ENCODE measurements around the gene HEPH.

HEPH gene

GRCh38 chrX:66191563-66191962 is 27.5 kb downstream of the HEPH start:
- Histone ChIP-seq H3K4me1 (ENCODE audit: insufficient read depth, low read length, severe bottlenecking) (no peaks in the 10 kb centered on the region), H2AFZ (ENCODE audit: low read length) (no peak overlapping the region), H3K27me3 (ENCODE audit: insufficient read depth, low read length) (no peaks in the 10 kb centered on the region), H3K9ac (ENCODE audit: low read length) (no peak overlapping the region), H3F3A (ENCODE audit: insufficient read depth, low read length) (no peaks in the 10 kb centered on the region), H3K9me2 (ENCODE audit: low read depth, low read length) (no peaks in the 10 kb centered on the region), H3K4me2 (ENCODE audit: low read length) (no peak overlapping the region), H3K27ac (ENCODE audit: low read depth, low read length, poor library complexity, severe bottlenecking) (no peak overlapping the region), H3K79me2 (ENCODE audit: insufficient read depth, low read length) (no peaks in the 10 kb centered on the region), H3K4me3 (ENCODE audit: low read depth, low read length, poor library complexity, severe bottlenecking) (no peak overlapping the region), H3K36me3 (ENCODE audit: insufficient read depth, low read length) (no peaks in the 10 kb centered on the region), H3K9me3 (ENCODE audit: low read length) (no peaks in the 10 kb centered on the region), H4K20me1 (ENCODE audit: insufficient read depth, low read length) (no peaks in the 10 kb centered on the region)
- TF ChIP-seq CTCF (IDR thresholded peaks at IDR 0.05; ENCODE audit: low read length) (no peak), EZH2 (IDR thresholded peaks at IDR 0.05; ENCODE audit: borderline replicate concordance, low read length) (no peak)

GRCh38 chrX:66193821-66194220 is 29.8 kb downstream of the HEPH start:
- Histone ChIP-seq H3K27ac (ENCODE audit: low read depth, low read length, poor library complexity, severe bottlenecking) (no peak overlapping the region), H4K20me1 (ENCODE audit: insufficient read depth, low read length) (no peaks in the 10 kb centered on the region), H3K4me2 (ENCODE audit: low read length) (no peak overlapping the region), H3K4me3 (ENCODE audit: low read depth, low read length, poor library complexity, severe bottlenecking) (no peak overlapping the region), H3K4me1 (ENCODE audit: insufficient read depth, low read length, severe bottlenecking) (no peaks in the 10 kb centered on the region), H3F3A (ENCODE audit: insufficient read depth, low read length) (no peaks in the 10 kb centered on the region), H3K9me2 (ENCODE audit: low read depth, low read length) (no peaks in the 10 kb centered on the region), H3K36me3 (ENCODE audit: insufficient read depth, low read length) (no peaks in the 10 kb centered on the region), H3K9me3 (ENCODE audit: low read length) (no peaks in the 10 kb centered on the region), H2AFZ (ENCODE audit: low read length) (no peak overlapping the region), H3K9ac (ENCODE audit: low read length) (no peak overlapping the region), H3K79me2 (ENCODE audit: insufficient read depth, low read length) (no peaks in the 10 kb centered on the region), H3K27me3 (ENCODE audit: insufficient read depth, low read length) (no peaks in the 10 kb centered on the region)
- TF ChIP-seq CTCF (IDR thresholded peaks at IDR 0.05; ENCODE audit: low read length) (no peak), EZH2 (IDR thresholded peaks at IDR 0.05; ENCODE audit: borderline replicate concordance, low read length) (no peak)

GRCh38 chrX:66200050-66200664 is 36.1 kb downstream of the HEPH start:
- Histone ChIP-seq H3K4me3 (ENCODE audit: low read depth, low read length, poor library complexity, severe bottlenecking) (no peak overlapping the region), H2AFZ (ENCODE audit: low read length) (no peak overlapping the region), H3K36me3 (ENCODE audit: insufficient read depth, low read length) (no peaks in the 10 kb centered on the region), H3K4me2 (ENCODE audit: low read length) (no peak overlapping the region), H3K9me2 (ENCODE audit: low read depth, low read length) (no peaks in the 10 kb centered on the region), H3K27ac (ENCODE audit: low read depth, low read length, poor library complexity, severe bottlenecking) (no peak overlapping the region), H3K9me3 (ENCODE audit: low read length) (no peaks in the 10 kb centered on the region), H3K4me1 (ENCODE audit: insufficient read depth, low read length, severe bottlenecking) (no peaks in the 10 kb centered on the region), H3K79me2 (ENCODE audit: insufficient read depth, low read length) (no peaks in the 10 kb centered on the region), H3K9ac (ENCODE audit: low read length) (no peak overlapping the region), H3F3A (ENCODE audit: insufficient read depth, low read length) (no peaks in the 10 kb centered on the region), H4K20me1 (ENCODE audit: insufficient read depth, low read length) (no peaks in the 10 kb centered on the region), H3K27me3 (ENCODE audit: insufficient read depth, low read length) (no peaks in the 10 kb centered on the region)
- TF ChIP-seq EZH2 (IDR thresholded peaks at IDR 0.05; ENCODE audit: borderline replicate concordance, low read length) (no peak), CTCF (IDR thresholded peaks at IDR 0.05; ENCODE audit: low read length) (no peak)
